C4-2B (cell line): ENCODE results near the gene LRIT1.

Source experiments
- H3K27ac ChIP-seq: fragments of 450-650 bp; 2 replicates; pipeline ENCODE4 v1.5.1; 2017
- ZFX ChIP-seq: fragments of 450-650 bp; IDR thresholded peaks from 2 replicates; pipeline ENCODE4 v1.6.1; 2017
- TF ChIP-seq, protein P1 (sequence below): fragments of 450-650 bp; conservative IDR thresholded peaks from 2 replicates; pipeline ENCODE4 v1.5.1; 2017; ENCODE audit warnings: mild to moderate bottlenecking

Gene LRIT1

GRCh38 chr10:84195044-84195830, 46.1 kb downstream of the LRIT1 start:
- no peak for TF ChIP-seq ZFX
- TF ChIP-seq, protein P1, sequence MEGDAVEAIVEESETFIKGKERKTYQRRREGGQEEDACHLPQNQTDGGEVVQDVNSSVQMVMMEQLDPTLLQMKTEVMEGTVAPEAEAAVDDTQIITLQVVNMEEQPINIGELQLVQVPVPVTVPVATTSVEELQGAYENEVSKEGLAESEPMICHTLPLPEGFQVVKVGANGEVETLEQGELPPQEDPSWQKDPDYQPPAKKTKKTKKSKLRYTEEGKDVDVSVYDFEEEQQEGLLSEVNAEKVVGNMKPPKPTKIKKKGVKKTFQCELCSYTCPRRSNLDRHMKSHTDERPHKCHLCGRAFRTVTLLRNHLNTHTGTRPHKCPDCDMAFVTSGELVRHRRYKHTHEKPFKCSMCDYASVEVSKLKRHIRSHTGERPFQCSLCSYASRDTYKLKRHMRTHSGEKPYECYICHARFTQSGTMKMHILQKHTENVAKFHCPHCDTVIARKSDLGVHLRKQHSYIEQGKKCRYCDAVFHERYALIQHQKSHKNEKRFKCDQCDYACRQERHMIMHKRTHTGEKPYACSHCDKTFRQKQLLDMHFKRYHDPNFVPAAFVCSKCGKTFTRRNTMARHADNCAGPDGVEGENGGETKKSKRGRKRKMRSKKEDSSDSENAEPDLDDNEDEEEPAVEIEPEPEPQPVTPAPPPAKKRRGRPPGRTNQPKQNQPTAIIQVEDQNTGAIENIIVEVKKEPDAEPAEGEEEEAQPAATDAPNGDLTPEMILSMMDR: no peak

GRCh38 chr10:84194424-84195043, 46.8 kb downstream of the LRIT1 start, which contains the start of gene CDHR1:
CDHR1 (plus strand) TSS chr10:84194537; CDS start chr10:84194761, 224 bp downstream.
- TF ChIP-seq ZFX: no peak
- TF ChIP-seq, protein P1: no peak
- no peak within 1 kb of the TSS for H3K27ac ChIP-seq

More at GRCh38 chr10:84195044-84195830, 46.1 kb downstream of the LRIT1 start:
- no peak overlapping the region for H3K27ac ChIP-seq

GRCh38 chr10:84193846-84194423, 47.4 kb downstream of the LRIT1 start:
- TF ChIP-seq, protein P1: no peak
- TF ChIP-seq ZFX: no peak

GRCh38 chr10:84193327-84193726, 48.0 kb downstream of the LRIT1 start:
- no peak overlapping the region for H3K27ac ChIP-seq
- TF ChIP-seq, protein P1: no peak
- TF ChIP-seq ZFX: no peak

More at GRCh38 chr10:84193846-84194423, 47.4 kb downstream of the LRIT1 start:
- H3K27ac ChIP-seq: no peak overlapping the region

DNA sequence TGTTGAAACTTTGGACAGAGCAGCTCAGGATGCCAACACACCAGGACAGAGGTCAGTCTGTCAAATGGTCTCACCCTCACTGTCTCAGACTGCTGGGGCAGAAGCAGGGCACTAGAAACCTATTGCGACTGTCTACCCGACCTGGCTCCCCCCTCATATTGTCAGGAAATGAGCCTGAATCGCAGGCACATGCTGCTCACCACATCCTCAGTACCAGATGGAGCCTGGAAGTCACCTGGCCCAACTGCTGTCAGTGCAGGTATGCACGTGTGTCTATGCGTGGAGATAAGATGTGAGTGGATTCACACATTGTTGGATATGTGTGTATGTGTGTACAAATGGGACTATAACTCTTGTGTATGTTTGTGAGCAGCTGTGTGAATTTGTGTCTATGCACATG, 50.2 kb downstream of the LRIT1 start:
- H3K27ac ChIP-seq: no peak overlapping the region

DNA sequence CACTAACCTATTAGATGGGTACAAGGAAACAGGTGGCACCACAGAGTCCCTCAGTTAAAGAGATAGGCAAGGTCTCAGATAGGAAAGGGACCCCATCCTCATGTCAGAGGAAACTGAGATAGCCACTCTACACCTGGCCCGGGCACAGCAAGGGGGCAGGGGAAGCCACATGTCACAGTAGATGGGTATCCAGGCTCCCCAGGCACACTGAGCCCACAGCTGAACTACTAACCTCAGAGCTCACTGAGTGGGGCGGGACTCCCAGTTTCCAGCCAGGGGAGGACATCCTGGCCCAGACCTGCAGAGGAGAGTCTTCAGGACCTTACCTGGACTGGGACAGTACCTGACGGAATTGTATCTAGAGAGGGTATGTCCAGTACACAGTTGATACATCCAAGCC, 50.7 kb downstream of the LRIT1 start:
- TF ChIP-seq, protein P1: no peak
- TF ChIP-seq ZFX: no peak
- H3K27ac ChIP-seq: no peak overlapping the region

More for the DNA sequence above, 50.2 kb downstream of the LRIT1 start:
- no peak for TF ChIP-seq ZFX
- TF ChIP-seq, protein P1: no peak

- TF ChIP-seq, protein P1: no peak
- TF ChIP-seq ZFX: no peak
- H3K27ac ChIP-seq: no peak overlapping the region
Measured at GRCh38 chr10:84188815-84189214, 52.5 kb downstream of the LRIT1 start.
